H1 (cell line): ENCODE data around the gene HYDIN. TPM values are rescaled to one million over a fixed set of nuclear protein-coding genes. Genes with fewer than 3 reads are reported as not detected.
"Not testable (repeated sequence)": the region's sequence is repeated elsewhere in the genome, so short reads cannot be mapped to it uniquely, and the experiment has no call there.

Source experiments
- CTCF ChIA-PET: fragments of 300-600 bp; sonication (Branson Sonifier 250); formaldehyde crosslinking; loops from one replicate; lab custom pipeline; 2021; ENCODE audit not compliant: partially characterized antibody; lab: Charles Lee
- POLR2A ChIA-PET: fragments of 300-600 bp; sonication (Branson Sonifier 250); formaldehyde crosslinking; loops from one replicate; lab custom pipeline; 2021; ENCODE audit warnings: inconsistent platforms; ENCODE audit not compliant: partially characterized antibody; lab: Charles Lee
- DNase-seq, 2 experiments: peaks; one replicate each; pipeline versions ENCODE4 v3.0.0 to v3.0.0-alpha.2; 2010 to 2022; ENCODE audit warnings: low spot score in 2 of 2, low read depth in 1 of 2, mixed read lengths in 1 of 2
- FAIRE-seq: peaks from 2 replicates; lab custom pipeline; 2011; peaks lifted over from hg19 to GRCh38; lab: Jason Lieb, UNC
- H2AFZ ChIP-seq: 2 replicates; pipeline ENCODE4 v1.8.1; 2012; ENCODE audit warnings: low read length, inconsistent platforms
- H2AK5ac ChIP-seq: 2 replicates; pipeline ENCODE4 v1.6.1; 2013; ENCODE audit warnings: low read depth, low read length
- H2BK120ac ChIP-seq: replicated peaks from 2 replicates; pipeline ENCODE3; 2013; ENCODE audit warnings: low read depth, low read length, inconsistent platforms
- H2BK12ac ChIP-seq: 2 replicates; pipeline ENCODE4 v1.6.1; 2013; ENCODE audit warnings: low read depth, low read length
- H2BK15ac ChIP-seq: 2 replicates; pipeline ENCODE4 v1.6.1; 2013; ENCODE audit warnings: low read length
- H2BK20ac ChIP-seq: 2 replicates; pipeline ENCODE4 v1.6.1; 2013; ENCODE audit warnings: low read length
- H2BK5ac ChIP-seq: 2 replicates; pipeline ENCODE4 v1.6.1; 2013; ENCODE audit warnings: low read depth, low read length
- H3K14ac ChIP-seq: 2 replicates; pipeline ENCODE4 v1.6.1; 2013; ENCODE audit warnings: inconsistent platforms; ENCODE audit not compliant: insufficient read length
- H3K18ac ChIP-seq: 2 replicates; pipeline ENCODE4 v1.6.1; 2013; ENCODE audit warnings: low read length; ENCODE audit errors: extremely low read depth
- H3K23ac ChIP-seq: 2 replicates; pipeline ENCODE4 v1.6.1; 2013; ENCODE audit warnings: inconsistent platforms; ENCODE audit not compliant: insufficient read length
- H3K23me2 ChIP-seq: 2 replicates; pipeline ENCODE4 v1.6.1; 2013; ENCODE audit warnings: low read depth, low read length
- H3K27ac ChIP-seq: 2 replicates; pipeline ENCODE4 v1.6.1; 2011; ENCODE audit warnings: low read depth, low read length, inconsistent platforms
- H3K27me3 ChIP-seq, 4 experiments: replicated peaks in 1 of 4; 1 replicate in 1 of 4; 2 replicates in 3 of 4; pipeline versions ENCODE4 v1.6.1 to v1.8.1; 2011 to 2013; ENCODE audit warnings: low read length in 3 of 4, mild to moderate bottlenecking in 3 of 4, inconsistent platforms in 2 of 4, mixed read lengths in 2 of 4, moderate library complexity in 1 of 4; ENCODE audit not compliant: control insufficient read depth in 3 of 4, insufficient read depth in 3 of 4; ENCODE audit errors: extremely low read depth in 1 of 4
- H3K36me3 ChIP-seq, 4 experiments: 2 replicates each; pipeline versions ENCODE4 v1.6.1 to v1.8.1; 2011 to 2013; ENCODE audit warnings: mild to moderate bottlenecking in 4 of 4, low read length in 3 of 4, moderate library complexity in 2 of 4, control low read depth in 1 of 4, inconsistent platforms in 1 of 4; ENCODE audit not compliant: insufficient read depth in 4 of 4, control insufficient read depth in 2 of 4
- H3K4ac ChIP-seq: replicated peaks from 2 replicates; pipeline ENCODE3; 2013; ENCODE audit warnings: low read length, low read depth, mixed read lengths, inconsistent platforms; ENCODE audit not compliant: insufficient read length
- H3K4me1 ChIP-seq, 4 experiments: replicated peaks in 1 of 4; 1 replicate in 1 of 4; 2 replicates in 3 of 4; pipeline versions ENCODE4 v1.6.1 to v1.8.1; 2011 to 2013; ENCODE audit warnings: low read length in 3 of 4, inconsistent platforms in 2 of 4, mixed read lengths in 1 of 4; ENCODE audit not compliant: insufficient read depth in 4 of 4, control insufficient read depth in 3 of 4
- H3K4me2 ChIP-seq, 2 experiments: 2 replicates each; pipeline versions ENCODE4 v1.6.1 to v1.8.1; 2011 to 2013; ENCODE audit warnings: low read depth in 2 of 2, low read length in 2 of 2, control low read depth in 1 of 2, inconsistent platforms in 1 of 2, mild to moderate bottlenecking in 1 of 2; ENCODE audit not compliant: insufficient read depth in 1 of 2
- H3K4me3 ChIP-seq, 4 experiments: fragments of 200-600, 300-600 bp in 1 of 4; sonication (generic), shearing (Covaris generic), sonication (Bioruptor Twin) in 1 of 4; 2 replicates each; pipeline versions ENCODE4 v1.5.1 to v1.8.1; 2011 to 2016; ENCODE audit warnings: low read length in 4 of 4, low read depth in 3 of 4, control low read depth in 2 of 4, inconsistent platforms in 2 of 4, mild to moderate bottlenecking in 2 of 4, mixed read lengths in 1 of 4, moderate library complexity in 1 of 4; ENCODE audit not compliant: insufficient read depth in 2 of 4; ENCODE audit errors: extremely low read depth in 1 of 4
- H3K56ac ChIP-seq: replicated peaks from 2 replicates; pipeline ENCODE3; 2013; ENCODE audit warnings: low read depth, mild to moderate bottlenecking, mixed read lengths, low read length, inconsistent platforms; ENCODE audit not compliant: insufficient read length
- H3K79me1 ChIP-seq: 2 replicates; pipeline ENCODE4 v1.6.1; 2013; ENCODE audit warnings: low read depth, low read length, control low read depth
- H3K79me2 ChIP-seq, 2 experiments: 2 replicates each; pipeline versions ENCODE4 v1.6.1 to v1.8.1; 2012 to 2013; ENCODE audit warnings: low read length in 2 of 2, mild to moderate bottlenecking in 2 of 2, inconsistent platforms in 1 of 2; ENCODE audit not compliant: insufficient read depth in 2 of 2, control insufficient read depth in 1 of 2
- H3K9ac ChIP-seq, 4 experiments: replicated peaks in 1 of 4; 1 replicate in 1 of 4; 2 replicates in 3 of 4; pipeline versions ENCODE4 v1.6.1 to v1.8.1; 2011 to 2013; ENCODE audit warnings: low read depth in 3 of 4, low read length in 3 of 4, control low read depth in 2 of 4, mild to moderate bottlenecking in 2 of 4, moderate library complexity in 2 of 4, inconsistent platforms in 1 of 4; ENCODE audit errors: extremely low read depth in 1 of 4
- H3K9me3 ChIP-seq, 2 experiments: 2 replicates each; pipeline versions ENCODE4 v1.6.1 to v1.8.1; 2012 to 2013; ENCODE audit warnings: mild to moderate bottlenecking in 2 of 2, moderate library complexity in 2 of 2, control low read depth in 1 of 2, inconsistent platforms in 1 of 2, low read depth in 1 of 2, low read length in 1 of 2, mixed read lengths in 1 of 2; ENCODE audit not compliant: insufficient read depth in 2 of 2
- H4K20me1 ChIP-seq, 2 experiments: replicated peaks in 1 of 2; 2 replicates each; pipeline versions ENCODE3 to v1.8.1; 2011 to 2013; ENCODE audit warnings: inconsistent platforms in 2 of 2, low read length in 2 of 2, mild to moderate bottlenecking in 1 of 2; ENCODE audit not compliant: insufficient read depth in 2 of 2, control insufficient read depth in 1 of 2
- H4K5ac ChIP-seq: 2 replicates; pipeline ENCODE4 v1.6.1; 2013; ENCODE audit warnings: low read length, low read depth, mixed read lengths, inconsistent platforms; ENCODE audit not compliant: insufficient read length
- H4K8ac ChIP-seq: 2 replicates; pipeline ENCODE4 v1.8.0; 2013; ENCODE audit warnings: mild to moderate bottlenecking, moderate library complexity, low read length, inconsistent platforms; ENCODE audit not compliant: insufficient read depth; ENCODE audit errors: extremely low read depth
- H4K91ac ChIP-seq: replicated peaks from 2 replicates; pipeline ENCODE3; 2013; ENCODE audit warnings: low read length, mixed read lengths, inconsistent platforms; ENCODE audit not compliant: insufficient read length
- WGBS, 2 experiments: shearing (Covaris generic) in 1 of 2; methylation state at CpG; one replicate each; pipeline versions ENCODE4 v1.1.6 to v1.1.7; 2013 to 2015; ENCODE audit warnings: low lambda C conversion rate in 2 of 2, mixed read lengths in 2 of 2, inconsistent platforms in 1 of 2, low coverage in 1 of 2, missing lambda C conversion rate in 1 of 2; ENCODE audit not compliant: insufficient replicate concordance in 2 of 2, insufficient coverage in 1 of 2, insufficient read length in 1 of 2; ENCODE audit errors: extremely low coverage in 1 of 2, missing lambda C conversion rate in 1 of 2; 5-methylcytosine and 5-hydroxymethylcytosine counted together
- polyA plus RNA-seq, 7 experiments: library from polyadenylated mRNA; depleted of rRNA in 3 of 7; stranded (reverse) in 5 of 7; unstranded in 2 of 7; fragments of >200 nt in 5 of 7; fragments of 200-250 nt in 2 of 7; gene quantifications; 1 replicate in 5 of 7; 2 replicates in 1 of 7; 4 replicates in 1 of 7; pipeline versions ENCODE4 v1.2.1 to v1.2.3, GENCODE V29; 2011 to 2013; ENCODE audit warnings: missing spikeins in 2 of 7, mixed read lengths in 2 of 7
- total RNA-seq: library from RNA; stranded (reverse); fragmentation: NEBNext Ultra II Directional; extraction: Animal tissue kit (Norgen Biotek cat#: 25700); gene quantifications from 2 replicates; pipeline ENCODE4 v1.2.1, GENCODE V29; 2021

Gene HYDIN
- total and polyA plus RNA-seq, 2 of the 8 experiments (the other 6 are each of a cell fraction or from before 2014, with no cell fraction given): 1.1 to 1.8 TPM

GRCh38 chr16:71080777-71081176 lies 149.7 kb downstream of the HYDIN start:
- H2AK5ac ChIP-seq, H3K27me3 ChIP-seq, H2BK15ac ChIP-seq, H4K5ac ChIP-seq, H3K4me3 ChIP-seq, H3K4me1 ChIP-seq, H2BK120ac ChIP-seq, H4K91ac ChIP-seq, POLR2A ChIA-PET, H3K9me3 ChIP-seq, H3K56ac ChIP-seq, H3K4ac ChIP-seq, H3K79me1 ChIP-seq, FAIRE-seq, H2BK20ac ChIP-seq, DNase-seq, H3K23ac ChIP-seq, H4K8ac ChIP-seq, CTCF ChIA-PET, H4K20me1 ChIP-seq, H3K27ac ChIP-seq, H3K4me2 ChIP-seq, H3K23me2 ChIP-seq, H3K79me2 ChIP-seq, H2BK12ac ChIP-seq, H2BK5ac ChIP-seq, H2AFZ ChIP-seq, H3K36me3 ChIP-seq, H3K9ac ChIP-seq, H3K18ac ChIP-seq, H3K14ac ChIP-seq: not testable (repeated sequence)
- WGBS, 2 experiments: 46% methylated on average over 1 of the region's 1 CpG; no CpG with 5 or more reads in 1 of the 2 experiments

GRCh38 chr16:71080262-71080661 lies 150.3 kb downstream of the HYDIN start:
- H3K27ac ChIP-seq, H4K20me1 ChIP-seq, H2BK5ac ChIP-seq, H2BK120ac ChIP-seq, H4K5ac ChIP-seq, H4K8ac ChIP-seq, H2BK20ac ChIP-seq, H3K36me3 ChIP-seq, DNase-seq, H3K79me2 ChIP-seq, H2BK12ac ChIP-seq, H3K4me1 ChIP-seq, H2AFZ ChIP-seq, H3K56ac ChIP-seq, H3K14ac ChIP-seq, H3K9me3 ChIP-seq, POLR2A ChIA-PET, H3K79me1 ChIP-seq, H3K4me2 ChIP-seq, H3K23me2 ChIP-seq, H2AK5ac ChIP-seq, H3K27me3 ChIP-seq, H4K91ac ChIP-seq, H3K9ac ChIP-seq, H3K23ac ChIP-seq, FAIRE-seq, H3K4me3 ChIP-seq, H3K18ac ChIP-seq, CTCF ChIA-PET, H2BK15ac ChIP-seq, H3K4ac ChIP-seq: not testable (repeated sequence)
- no CpG with 5 or more reads among the region's 1 CpG for WGBS, 2 experiments
